ENCODE measurements around the gene SLC38A5.
"Not testable (repeated sequence)": the region's sequence is repeated elsewhere in the genome, so short reads cannot be mapped to it uniquely, and the experiment has no call there.

SLC38A5 gene

DNA sequence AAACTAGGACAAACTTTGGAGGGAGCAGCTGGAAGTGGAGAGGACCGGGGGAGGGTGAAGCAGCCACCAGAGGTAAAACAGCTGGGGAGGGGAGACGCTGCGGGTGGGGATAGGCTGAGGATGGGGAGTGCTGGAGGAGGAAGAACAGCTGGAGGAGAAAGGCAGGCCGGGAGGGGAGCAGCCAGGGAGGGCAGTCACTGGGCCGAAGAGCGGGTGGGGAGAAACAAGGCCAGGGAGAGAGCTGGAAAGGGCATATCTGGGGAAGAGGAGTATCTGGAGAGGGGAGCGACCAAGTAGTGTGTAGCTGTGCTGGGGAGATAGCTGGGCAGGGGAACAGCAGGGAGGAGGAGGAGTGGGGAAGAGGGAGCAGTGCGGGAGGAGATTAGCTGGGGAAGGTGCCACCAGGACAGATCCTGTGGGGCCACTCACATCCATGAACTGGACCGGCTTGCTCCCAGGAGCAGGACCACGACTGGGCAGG is 2.7 kb downstream of the SLC38A5 start:
- DNase-seq: no peak

DNA sequence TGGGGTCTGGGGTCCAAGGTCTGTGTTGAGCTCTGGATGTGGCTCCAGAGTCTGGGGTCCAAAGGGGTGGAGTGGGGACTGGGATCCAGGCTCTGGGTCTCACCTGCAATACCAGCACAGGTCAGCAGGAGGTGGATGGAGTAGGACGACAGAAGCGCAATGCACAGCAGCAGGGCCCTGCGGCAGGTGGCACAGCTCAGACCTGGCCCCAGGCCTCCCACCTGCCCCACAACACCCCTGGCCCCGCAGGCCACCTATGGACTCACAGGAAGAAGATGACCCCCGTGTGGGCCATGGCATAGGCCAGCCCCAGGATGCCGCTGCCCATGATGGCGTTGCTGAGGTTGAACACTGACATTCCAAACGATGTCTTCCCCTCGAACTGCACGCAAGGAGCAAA is 3.4 kb downstream of the SLC38A5 start:
- DNase-seq: no peak

DNA sequence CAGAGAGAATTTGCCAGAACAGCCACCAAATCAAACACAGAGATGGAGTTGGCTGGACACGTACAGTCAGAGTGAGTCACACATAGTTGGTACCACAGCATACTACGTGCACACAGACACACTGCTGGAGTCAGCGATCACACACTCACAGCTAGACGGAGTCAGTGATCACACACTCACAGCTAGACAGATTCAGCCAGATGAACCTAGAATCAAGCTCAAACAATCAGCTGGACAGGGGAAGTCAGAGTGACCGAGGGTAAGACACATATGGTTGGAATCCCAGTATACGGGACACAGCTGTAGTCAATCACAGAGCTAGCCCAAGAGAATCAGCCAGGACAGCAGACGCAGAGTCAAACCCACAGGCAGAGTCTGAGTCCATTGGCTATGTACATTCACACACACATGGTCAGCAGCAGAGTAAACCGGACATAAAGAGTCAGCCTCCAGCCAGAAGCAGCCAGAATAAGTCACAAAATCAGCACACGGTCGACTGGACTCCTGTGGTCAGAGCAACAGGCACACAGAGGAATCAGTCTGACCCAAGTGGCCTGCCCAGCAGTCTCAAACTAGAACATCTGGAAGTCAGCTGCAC is 4.6 kb downstream of the SLC38A5 start:
- no peak for DNase-seq

DNA sequence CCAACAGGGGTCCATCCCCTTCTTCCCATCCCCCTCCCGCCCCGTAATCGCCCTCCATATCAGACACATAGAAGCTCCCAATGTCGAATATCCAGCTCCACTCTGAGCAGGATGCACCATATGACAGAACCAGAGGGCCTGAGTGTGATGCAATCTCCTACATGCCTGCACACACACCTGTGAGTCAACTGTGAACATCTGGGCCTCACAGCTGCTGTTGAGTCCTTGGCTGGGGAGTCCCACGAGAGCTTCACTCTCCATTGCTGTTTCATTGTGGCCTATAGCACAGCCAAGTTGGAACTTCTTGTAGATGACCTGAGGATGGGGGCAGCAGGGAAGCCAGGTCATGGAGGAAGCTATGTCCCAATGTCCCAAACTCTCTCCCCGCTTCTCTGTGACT is 8.2 kb downstream of the SLC38A5 start:
- no peak for DNase-seq

DNA sequence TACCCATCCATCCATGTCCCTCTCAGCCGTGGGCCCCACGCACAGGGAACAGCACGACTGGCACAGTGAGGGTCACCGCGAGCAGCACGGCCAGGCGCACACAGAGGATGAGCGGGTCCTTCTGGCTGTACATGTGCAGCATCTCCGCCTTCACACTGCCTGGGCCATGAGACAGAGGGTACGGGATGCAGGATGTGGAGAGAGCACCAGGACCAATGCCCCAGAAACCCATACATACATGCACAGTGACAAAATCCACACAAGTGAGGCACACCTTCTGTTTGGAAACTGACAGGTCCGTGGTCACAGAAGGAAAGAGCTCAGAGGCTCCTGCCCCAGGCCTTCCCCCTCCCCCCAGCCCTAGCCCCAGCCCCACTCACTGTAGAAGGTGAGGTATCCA is 9.5 kb downstream of the SLC38A5 start:
- no peak for DNase-seq

DNA sequence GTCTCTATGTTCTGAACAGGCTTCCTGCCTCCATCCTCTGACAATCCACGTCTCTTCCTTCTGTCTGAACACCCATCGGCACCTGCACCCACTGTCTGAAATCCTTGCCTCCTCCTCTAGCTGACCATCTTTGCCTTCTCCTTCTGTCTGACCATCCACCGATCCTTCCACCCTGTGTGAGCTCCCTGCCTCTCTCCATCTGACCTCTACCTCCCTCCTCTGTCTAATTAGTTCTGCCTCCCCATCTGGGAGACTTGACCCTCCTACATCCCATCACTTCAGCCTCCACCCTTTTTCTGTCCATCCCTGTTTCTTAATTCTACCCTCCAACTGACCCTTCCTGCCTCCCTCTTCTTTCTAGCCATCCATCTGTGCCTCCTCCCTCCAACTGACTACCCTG is 10.0 kb downstream of the SLC38A5 start:
- no peak for DNase-seq

DNA sequence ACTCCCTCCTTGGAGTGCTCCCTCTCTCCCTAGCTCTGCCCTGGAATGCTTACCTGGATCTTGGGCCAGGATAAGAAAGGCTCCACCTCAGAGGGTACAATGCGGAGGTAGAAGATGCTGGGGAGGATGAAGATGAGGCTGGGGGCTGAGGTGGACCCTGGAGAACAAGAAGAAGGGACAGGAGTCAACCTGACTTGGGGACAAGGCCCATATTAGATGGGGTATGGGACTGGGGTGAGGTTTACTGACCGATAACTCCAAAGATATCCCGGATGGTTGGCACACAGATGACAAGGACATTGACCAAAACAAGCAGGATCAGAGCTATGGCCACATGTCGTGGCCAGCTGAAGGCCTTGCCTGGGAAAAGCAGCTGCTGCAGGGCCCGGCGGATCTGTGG is 10.6 kb downstream of the SLC38A5 start:
- no peak for DNase-seq

DNA sequence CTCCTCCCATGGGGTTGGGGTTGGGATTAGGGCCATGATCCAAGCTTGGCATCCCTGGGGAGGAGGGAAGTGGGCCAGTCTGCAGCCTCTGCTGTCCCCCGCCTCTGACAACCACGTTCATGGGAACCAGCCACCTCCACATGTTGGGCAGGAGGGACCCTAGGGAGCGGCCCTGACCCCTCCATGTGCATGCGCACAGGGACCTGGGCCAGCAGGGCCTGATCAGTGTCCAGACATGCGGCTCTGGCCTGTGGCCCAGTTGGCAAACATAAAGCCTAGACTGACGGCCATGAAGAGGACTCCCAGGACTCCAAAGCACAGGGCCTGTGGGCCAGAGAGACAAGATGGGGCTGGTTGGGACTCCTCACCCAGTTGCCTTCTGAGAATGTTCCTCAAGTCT is 11.3 kb downstream of the SLC38A5 start:
- no peak for DNase-seq

DNA sequence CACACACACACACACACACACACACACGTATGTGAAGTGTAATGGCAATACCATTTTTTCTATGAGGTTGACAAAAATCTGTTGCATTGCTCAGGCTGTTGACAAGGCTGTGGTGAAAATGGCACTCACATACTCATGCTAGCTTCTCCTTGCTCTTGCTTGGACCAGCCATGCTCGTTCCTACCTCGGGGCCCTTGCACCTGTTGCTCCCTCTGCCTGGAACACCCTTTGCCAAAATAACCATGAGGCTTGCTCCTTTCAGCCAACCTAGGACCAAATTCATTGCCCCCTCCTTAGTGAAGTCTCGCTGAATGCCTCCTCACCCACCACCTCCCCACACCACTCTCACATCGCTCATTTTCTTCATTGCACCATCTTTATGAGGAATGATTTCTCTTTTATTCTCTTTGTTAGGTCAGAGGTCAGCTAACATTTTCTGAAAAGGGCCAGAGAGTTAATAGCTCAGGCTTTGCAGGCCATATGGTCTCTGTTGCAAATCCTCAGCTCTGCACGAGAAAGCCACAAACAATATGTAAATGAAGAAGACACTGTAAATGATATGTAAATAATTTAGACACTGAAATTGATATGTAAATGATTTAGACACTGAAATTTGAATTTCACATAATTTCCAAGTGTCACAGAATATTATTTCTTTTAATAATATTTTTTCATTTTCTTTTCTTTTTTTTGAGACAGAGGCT is 13.3 kb downstream of the SLC38A5 start:
- DNase-seq: no peak

DNA sequence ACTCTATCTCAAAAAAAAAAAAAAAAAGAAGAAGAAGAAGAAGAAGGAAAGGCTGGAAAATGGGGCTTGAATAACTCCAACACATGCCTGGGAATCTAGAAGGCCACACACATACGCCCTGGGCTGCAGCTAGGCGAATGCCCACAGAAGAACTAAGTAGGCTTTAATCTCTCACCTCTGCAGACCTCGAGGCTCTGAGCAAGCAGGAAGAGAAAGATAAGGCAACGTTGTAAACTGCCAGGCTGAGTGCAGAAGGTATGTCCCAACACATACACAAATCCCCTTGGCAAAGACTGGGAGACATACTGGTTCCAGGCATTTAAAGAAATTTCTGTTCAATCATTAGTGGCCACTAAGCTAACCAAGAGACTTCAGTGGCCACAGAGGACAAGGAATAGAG is 18.4 kb downstream of the SLC38A5 start:
- no peak for DNase-seq

DNA sequence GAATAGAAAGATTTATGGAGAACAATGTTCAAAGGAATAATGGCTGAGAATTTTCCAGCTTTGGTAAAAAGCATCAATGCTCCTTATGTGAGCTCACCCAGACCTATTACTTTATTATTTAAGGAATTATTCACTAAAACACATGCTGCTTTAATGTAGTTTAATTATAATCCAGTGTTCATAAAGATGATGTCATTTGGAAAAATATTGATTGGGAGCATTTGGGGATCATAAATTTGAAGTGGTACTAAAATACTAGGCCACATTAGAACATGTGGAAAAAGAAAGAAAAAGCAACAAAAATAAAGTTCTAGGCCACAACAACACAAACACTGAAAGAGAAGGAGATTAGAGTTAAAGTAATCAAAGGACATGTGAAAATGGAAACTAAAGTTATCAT is 20.0 kb downstream of the SLC38A5 start:
- DNase-seq: no peak

DNA sequence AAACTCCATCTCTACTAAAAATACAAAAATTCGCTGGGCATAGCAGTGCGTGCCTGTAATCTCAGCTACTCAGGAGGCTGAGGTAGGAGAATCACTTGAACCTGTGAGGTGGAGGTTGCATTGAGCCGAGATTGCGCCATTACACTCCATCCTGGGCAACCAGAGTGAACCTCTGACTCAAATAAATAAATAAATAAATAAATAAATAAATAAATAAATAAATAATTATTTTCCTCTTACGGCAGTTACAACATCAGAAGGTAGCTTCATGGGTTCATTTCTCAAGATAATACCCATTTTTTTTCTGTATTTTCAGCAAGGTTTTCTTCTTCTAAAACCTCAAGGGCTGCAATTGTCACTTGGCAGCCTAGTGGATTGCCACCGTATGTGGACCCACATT is 22.9 kb downstream of the SLC38A5 start:
- DNase-seq: not testable (repeated sequence)

DNA sequence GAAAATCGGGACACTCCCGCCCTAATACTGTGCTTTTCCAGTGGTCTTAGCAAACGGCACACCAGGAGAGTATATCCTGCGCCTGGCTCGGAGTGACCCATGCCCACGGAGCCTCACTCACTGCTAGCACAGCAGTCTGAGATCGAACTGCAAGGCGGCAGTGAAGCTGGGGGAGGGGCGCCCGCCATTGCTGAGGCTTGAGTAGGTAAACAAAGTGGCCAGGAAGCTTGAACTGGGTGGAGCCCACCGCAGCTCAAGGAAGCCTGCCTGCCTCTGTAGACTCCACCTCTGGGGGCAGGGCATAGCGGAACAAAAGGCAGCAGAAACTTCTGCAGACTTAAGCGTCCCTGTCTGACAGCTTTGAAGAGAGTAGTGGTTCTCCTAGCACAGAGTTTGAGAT is 36.3 kb downstream of the SLC38A5 start:
- not testable (repeated sequence) for DNase-seq

DNA sequence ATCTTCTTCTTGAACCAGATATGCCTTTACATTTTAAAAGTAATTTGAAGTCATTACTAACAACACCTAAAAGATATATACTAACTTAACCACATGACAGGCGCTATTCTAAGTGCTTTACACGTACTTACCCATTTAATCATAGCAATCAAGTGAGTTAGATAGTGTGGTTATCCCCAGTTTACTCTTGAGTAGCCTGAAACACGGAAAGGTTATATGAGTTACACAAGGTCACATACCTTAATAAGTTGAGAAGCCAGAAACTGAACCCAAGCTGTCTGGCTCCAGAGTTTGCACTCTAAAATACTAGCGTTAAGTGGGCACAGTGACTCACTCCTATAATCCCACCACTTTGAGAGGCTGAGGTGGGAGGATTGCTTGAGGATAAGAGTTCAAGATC is 39.9 kb downstream of the SLC38A5 start:
- DNase-seq: not testable (repeated sequence)

DNA sequence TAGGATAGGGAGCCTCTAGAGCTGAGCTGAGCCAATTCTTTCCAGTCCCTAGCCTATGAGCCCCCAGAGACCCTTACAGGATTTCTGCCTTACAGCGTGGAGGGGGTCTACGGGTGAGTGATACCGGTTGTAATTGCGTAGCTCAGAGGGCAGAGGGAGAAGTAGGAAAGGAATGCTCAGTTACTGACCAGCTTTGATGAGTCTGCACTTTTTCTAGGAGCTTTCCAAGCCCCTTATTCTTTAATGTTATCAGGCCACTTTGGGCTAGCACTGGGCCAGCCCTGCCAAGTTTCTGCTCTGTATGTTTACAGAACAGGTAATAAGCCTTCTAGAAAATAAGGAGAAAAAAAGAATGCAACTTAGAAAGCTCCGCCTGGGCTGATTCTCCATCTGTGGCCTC is 40.5 kb downstream of the SLC38A5 start:
- not testable (repeated sequence) for DNase-seq

DNA sequence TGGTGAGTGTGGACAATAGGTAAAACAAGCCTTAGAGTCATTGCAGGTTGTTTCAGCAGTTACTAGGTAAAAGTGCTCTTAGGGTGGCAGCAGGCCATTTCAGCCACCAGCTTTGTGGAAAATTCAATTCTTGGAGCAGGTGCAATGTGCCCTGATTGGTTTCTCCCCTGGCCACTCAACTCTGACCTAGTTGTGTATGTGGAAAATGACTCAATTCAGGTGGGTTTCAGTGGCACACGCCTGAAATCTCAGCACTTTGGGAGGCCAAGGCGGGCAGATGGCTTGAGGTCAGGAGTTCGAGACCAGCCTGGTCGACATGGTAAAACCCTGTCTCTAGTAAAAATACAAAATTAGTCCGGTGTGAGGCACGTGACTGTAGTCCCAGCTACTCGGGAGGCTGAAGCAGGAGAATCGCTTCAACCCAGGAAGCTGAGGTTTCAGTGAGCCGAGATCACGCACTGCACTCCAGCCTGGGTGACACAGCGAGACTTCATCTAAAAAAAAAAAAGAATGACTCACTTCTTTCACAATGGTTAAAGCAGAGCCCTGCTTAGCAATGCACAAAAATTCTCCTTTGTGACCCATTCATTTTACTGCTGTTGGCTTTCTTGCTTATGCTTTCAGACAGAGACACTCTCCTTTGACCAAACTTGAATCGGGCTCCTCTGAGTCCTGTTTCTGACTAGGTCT is 42.9 kb downstream of the SLC38A5 start:
- DNase-seq: not testable (repeated sequence)

DNA sequence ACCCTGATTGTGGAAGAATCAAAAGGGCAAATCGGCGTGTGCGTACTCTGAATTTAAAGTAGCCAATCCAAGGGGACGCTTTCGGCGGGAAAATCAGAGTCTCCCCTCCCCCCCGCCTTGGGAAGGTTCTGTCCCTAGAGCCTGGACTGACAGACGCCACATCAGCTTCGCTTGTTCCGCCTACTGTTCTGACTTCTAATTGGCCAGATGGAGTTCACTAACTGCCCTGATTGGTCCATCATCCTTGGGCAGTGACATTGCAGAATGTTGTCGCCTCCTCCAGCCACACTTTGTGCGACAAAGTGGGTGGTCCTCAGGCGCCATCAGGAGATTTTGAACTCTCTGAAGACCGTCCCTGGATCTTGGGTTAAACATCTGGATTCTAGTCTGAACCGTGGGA is 58.2 kb downstream of the SLC38A5 start, which contains the start of gene SSX4B:
TSS of gene SSX4B (minus strand) at position 101 of the 400 bp plus-strand sequence. CDS start 588 bp downstream, outside the sequence.
- DNase-seq: not testable (repeated sequence)

Measured in SHP77 (cell line).